ENCODE data around the gene TRAPPC12.

The TRAPPC12 gene

DNA sequence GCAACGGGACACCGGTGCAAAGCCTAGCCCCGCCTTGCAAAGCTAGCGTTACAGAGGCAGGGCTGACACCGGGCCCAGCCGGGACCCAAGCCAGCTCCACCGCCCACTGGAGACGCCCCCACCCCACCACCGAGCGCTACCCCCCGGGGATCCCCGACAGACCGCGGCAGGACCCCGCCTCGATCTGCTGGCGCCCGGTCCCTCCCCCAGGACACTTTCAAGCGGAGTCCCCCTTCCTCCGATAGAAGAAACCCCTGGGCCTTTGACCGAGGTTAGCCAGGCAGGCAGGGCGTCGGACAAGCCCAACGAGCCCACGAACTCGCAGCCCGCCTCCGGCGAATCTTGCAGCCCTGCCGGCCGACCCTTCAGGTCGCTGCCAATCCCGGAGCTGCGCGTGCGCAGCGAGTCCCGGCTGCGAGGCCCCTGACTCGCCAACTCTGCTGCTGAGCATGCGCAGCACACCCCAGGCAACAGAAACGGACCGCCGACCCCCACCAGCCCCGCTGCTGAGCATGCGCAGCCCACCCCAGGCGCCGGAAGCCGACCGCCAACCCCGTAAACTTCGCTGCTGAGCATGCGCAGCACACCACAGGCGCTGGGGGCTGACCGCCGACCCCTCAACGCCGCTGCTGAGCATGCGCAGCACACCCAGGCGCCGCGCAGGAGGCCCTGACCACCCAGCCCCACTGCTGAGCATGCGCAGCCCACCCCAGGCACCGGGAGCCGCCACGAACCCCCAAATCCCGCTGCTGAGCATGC is 139.2 kb downstream of the TRAPPC12 start:
- peak overlapping the region; percentile 96 for H3K27ac ChIP-seq (ENCODE audit: low read depth, low read length)
- peaks cover 31% of the 10 kb centered on the region in 2 donors for H3K4me1 ChIP-seq (ENCODE audit: control insufficient read depth in 1 of 2, insufficient read depth in 2 of 2, low read length in 2 of 2)
- H3K4me3 ChIP-seq (ENCODE audit: low read depth in 1 of 2, low read length in 2 of 2) = peak overlapping the region; percentile 86 to 90
- peaks cover 0 to 6% of the 10 kb centered on the region in 2 donors for H3K36me3 ChIP-seq (ENCODE audit: control insufficient read depth in 1 of 2, insufficient read depth in 2 of 2, low read length in 2 of 2)
- no peaks in the 10 kb centered on the region for H3K9me3 ChIP-seq (ENCODE audit: control insufficient read depth in 1 of 2, low read length in 2 of 2)
- no peaks in the 10 kb centered on the region for H3K27me3 ChIP-seq (ENCODE audit: control insufficient read depth in 1 of 2, insufficient read depth in 2 of 2, low read length in 2 of 2)
- peak overlapping the region; percentile 72 to 77 for H3K9ac ChIP-seq (ENCODE audit: low read depth in 1 of 2, low read length in 2 of 2)

DNA sequence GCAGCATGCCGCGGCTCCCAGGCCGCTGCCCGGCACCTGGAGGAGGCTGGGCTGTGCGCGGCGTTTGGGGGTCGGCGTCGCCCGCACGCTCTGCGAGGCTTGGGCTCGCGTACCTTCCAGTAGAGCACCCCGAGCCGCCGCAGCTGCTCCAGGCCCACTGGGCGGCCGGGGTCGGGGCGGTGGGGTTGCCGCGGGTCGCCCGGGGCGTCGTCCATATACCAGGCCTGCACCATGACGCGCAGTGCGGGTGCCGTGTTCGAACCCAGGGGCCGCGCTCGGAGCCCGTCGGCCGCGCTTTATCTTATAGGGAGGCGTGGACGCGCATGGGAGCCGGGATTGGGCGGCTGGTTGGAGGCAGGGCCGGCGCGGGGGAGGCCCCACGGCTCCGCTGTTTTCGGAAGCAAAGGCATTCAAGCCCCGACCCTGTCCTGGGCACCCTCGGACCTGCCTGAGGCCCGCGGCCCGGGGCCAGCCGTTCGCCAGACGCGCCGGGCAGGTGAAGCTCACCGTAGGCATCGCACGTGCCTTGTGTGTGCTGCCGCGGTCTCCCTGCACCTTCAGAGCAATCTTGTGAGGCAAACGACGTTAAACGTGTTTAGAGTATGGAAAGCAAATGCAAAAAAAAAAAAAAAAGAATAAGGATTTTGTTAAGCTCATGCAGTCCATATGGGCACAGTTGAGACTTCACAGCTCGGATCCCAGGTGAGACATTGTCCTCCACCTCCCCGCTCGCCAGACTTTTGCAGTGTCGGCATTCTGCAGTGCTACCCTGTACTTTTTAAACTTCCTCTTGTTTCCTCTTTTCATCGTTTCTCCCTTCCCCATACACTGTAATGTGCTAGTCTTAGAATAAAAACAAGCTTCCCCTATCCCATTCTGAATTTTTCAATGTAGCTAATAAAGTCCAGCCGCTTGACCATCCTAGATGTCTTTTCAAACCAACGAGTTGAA is 140.0 kb downstream of the TRAPPC12 start, which contains the start of gene ADI1:
TSS of gene ADI1 (minus strand) at position 277 of the 951 bp plus-strand sequence. CDS start at position 233, 44 bp downstream.
- Histone ChIP-seq H3K27ac (ENCODE audit: low read depth, low read length) (peak within 1 kb of the TSS; percentile 96), H3K27me3 (ENCODE audit: control insufficient read depth in 1 of 2, insufficient read depth in 2 of 2, low read length in 2 of 2) (no peaks in the 10 kb centered on the region), H3K36me3 (ENCODE audit: control insufficient read depth in 1 of 2, insufficient read depth in 2 of 2, low read length in 2 of 2) (peaks cover 0 to 6% of the 10 kb centered on the region in 2 donors), H3K9me3 (ENCODE audit: control insufficient read depth in 1 of 2, low read length in 2 of 2) (no peaks in the 10 kb centered on the region), H3K4me3 (ENCODE audit: low read depth in 1 of 2, low read length in 2 of 2) (peak within 1 kb of the TSS; percentile 86 to 90), H3K9ac (ENCODE audit: low read depth in 1 of 2, low read length in 2 of 2) (peak within 1 kb of the TSS; percentile 72 to 77), H3K4me1 (ENCODE audit: control insufficient read depth in 1 of 2, insufficient read depth in 2 of 2, low read length in 2 of 2) (peaks cover 37 to 39% of the 10 kb centered on the region in 2 donors)

DNA sequence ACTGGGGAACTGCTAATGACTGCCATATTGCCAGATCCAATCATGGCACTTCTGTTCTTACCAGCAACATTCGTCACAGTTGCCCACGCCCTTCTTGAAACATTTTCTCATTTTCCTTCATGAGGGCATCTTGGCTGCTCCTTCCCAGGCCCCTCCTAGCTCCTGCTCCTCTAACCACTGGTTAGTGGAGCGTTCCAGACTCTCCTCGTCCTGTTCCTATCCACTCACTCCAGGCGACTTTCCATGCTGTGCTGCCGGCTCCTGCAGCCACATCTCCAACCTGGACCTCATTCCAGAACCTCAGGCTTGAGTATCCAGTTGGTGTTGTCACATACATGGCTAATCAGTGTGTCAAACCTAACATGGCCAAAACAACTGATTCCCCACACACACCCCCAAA is 141.1 kb downstream of the TRAPPC12 start:
- no peak overlapping the region for H3K27ac ChIP-seq (ENCODE audit: low read depth, low read length)
- H3K4me1 ChIP-seq (ENCODE audit: control insufficient read depth in 1 of 2, insufficient read depth in 2 of 2, low read length in 2 of 2) = peaks cover 39 to 45% of the 10 kb centered on the region in 2 donors
- peak overlapping the region in 1 of 2 donors; percentile 86 for H3K4me3 ChIP-seq (ENCODE audit: low read depth in 1 of 2, low read length in 2 of 2)
- no peak overlapping the region for H3K9ac ChIP-seq (ENCODE audit: low read depth in 1 of 2, low read length in 2 of 2)
- H3K27me3 ChIP-seq (ENCODE audit: control insufficient read depth in 1 of 2, insufficient read depth in 2 of 2, low read length in 2 of 2) = no peaks in the 10 kb centered on the region
- no peaks in the 10 kb centered on the region for H3K9me3 ChIP-seq (ENCODE audit: control insufficient read depth in 1 of 2, low read length in 2 of 2)
- peaks cover 0 to 6% of the 10 kb centered on the region in 2 donors for H3K36me3 ChIP-seq (ENCODE audit: control insufficient read depth in 1 of 2, insufficient read depth in 2 of 2, low read length in 2 of 2)

DNA sequence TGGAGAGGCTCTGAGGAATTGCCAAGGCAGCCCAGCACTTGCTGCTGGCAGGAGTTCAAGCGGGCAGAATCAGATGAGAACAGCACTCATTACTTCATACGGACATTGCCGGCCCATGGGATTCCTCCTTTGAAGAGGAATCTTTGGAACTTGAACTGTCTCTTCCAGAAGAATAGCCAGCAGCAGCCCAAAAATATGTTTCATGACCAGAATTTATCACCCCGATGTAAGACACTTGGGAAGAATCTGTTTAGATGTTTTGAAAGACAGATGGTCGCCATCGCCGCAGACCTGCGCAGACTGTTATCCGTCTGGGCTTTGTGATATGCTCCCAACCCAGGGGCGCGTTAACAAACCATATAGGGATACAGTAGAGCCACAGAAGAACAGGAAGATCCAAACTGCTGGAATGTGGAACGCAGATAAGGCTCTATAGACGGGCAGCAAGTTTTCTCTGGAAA is 143.5 kb downstream of the TRAPPC12 start:
- Histone ChIP-seq H3K27me3 (ENCODE audit: control insufficient read depth in 1 of 2, insufficient read depth in 2 of 2, low read length in 2 of 2) (no peaks in the 10 kb centered on the region), H3K27ac (ENCODE audit: low read depth, low read length) (no peak overlapping the region), H3K36me3 (ENCODE audit: control insufficient read depth in 1 of 2, insufficient read depth in 2 of 2, low read length in 2 of 2) (peaks cover 0 to 3% of the 10 kb centered on the region in 2 donors), H3K4me1 (ENCODE audit: control insufficient read depth in 1 of 2, insufficient read depth in 2 of 2, low read length in 2 of 2) (peaks cover 38 to 43% of the 10 kb centered on the region in 2 donors), H3K9me3 (ENCODE audit: control insufficient read depth in 1 of 2, low read length in 2 of 2) (no peaks in the 10 kb centered on the region), H3K4me3 (ENCODE audit: low read depth in 1 of 2, low read length in 2 of 2) (peak overlapping the region; percentile 37), H3K9ac (ENCODE audit: low read depth in 1 of 2, low read length in 2 of 2) (no peak overlapping the region)

DNA sequence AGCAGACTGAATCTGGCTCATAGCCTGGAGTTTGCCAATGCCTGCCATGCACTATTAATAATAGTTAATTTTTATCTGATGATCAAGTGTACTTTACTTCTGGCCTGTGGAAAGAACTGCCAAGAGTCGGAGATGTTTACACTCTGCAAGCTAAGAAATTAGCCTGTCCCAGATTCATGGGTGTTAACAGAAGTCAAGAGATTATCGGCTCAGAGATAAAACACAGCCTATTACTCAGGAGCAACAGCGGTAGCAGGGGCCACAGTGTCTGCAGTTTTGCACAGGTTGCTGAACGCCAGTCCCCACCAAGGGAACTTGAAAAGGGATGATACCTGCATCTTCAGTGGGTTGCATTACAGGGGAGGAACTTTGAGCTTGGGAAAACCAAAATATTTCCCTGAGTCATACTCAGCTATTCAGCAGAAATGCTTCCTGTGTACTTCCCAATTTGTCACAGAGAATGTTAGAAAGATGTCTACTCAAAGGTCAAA is 144.1 kb downstream of the TRAPPC12 start:
- no peaks in the 10 kb centered on the region for H3K27me3 ChIP-seq (ENCODE audit: control insufficient read depth in 1 of 2, insufficient read depth in 2 of 2, low read length in 2 of 2)
- H3K9ac ChIP-seq (ENCODE audit: low read depth in 1 of 2, low read length in 2 of 2) = no peak overlapping the region
- H3K36me3 ChIP-seq (ENCODE audit: control insufficient read depth in 1 of 2, insufficient read depth in 2 of 2, low read length in 2 of 2) = peaks cover 0 to 3% of the 10 kb centered on the region in 2 donors
- H3K4me3 ChIP-seq (ENCODE audit: low read depth in 1 of 2, low read length in 2 of 2) = peak overlapping the region; percentile 37
- H3K27ac ChIP-seq (ENCODE audit: low read depth, low read length) = no peak overlapping the region
- H3K9me3 ChIP-seq (ENCODE audit: control insufficient read depth in 1 of 2, low read length in 2 of 2) = no peaks in the 10 kb centered on the region
- H3K4me1 ChIP-seq (ENCODE audit: control insufficient read depth in 1 of 2, insufficient read depth in 2 of 2, low read length in 2 of 2) = peaks cover 35 to 40% of the 10 kb centered on the region in 2 donors

DNA sequence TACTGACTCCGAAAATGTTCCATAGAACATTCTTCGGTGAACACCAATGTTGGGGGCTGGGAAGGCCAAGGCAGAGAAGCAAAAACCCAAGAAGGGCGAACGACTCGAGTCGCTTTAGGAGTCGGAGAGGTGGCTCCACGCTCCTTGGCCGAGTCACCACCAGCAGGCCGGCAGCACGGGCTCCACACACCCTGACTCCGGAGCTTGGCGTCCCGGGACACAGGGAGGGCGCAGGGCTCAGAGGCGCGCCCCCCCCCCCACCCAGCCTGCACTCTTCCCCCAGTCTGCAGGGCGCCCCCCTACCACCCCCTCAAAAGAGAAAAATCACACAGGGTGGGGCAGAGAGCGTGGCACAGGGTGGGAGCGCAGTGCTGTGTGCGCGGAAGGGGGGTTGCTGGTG is 147.4 kb downstream of the TRAPPC12 start:
- H3K9ac ChIP-seq (ENCODE audit: low read depth in 1 of 2, low read length in 2 of 2) = no peak overlapping the region
- H3K27me3 ChIP-seq (ENCODE audit: control insufficient read depth in 1 of 2, insufficient read depth in 2 of 2, low read length in 2 of 2) = no peaks in the 10 kb centered on the region
- H3K4me1 ChIP-seq (ENCODE audit: control insufficient read depth in 1 of 2, insufficient read depth in 2 of 2, low read length in 2 of 2) = peaks cover 20 to 28% of the 10 kb centered on the region in 2 donors
- H3K36me3 ChIP-seq (ENCODE audit: control insufficient read depth in 1 of 2, insufficient read depth in 2 of 2, low read length in 2 of 2) = peaks cover 0 to 3% of the 10 kb centered on the region in 2 donors
- H3K9me3 ChIP-seq (ENCODE audit: control insufficient read depth in 1 of 2, low read length in 2 of 2) = no peaks in the 10 kb centered on the region
- H3K4me3 ChIP-seq (ENCODE audit: low read depth in 1 of 2, low read length in 2 of 2) = no peak overlapping the region
- no peak overlapping the region for H3K27ac ChIP-seq (ENCODE audit: low read depth, low read length)

DNA sequence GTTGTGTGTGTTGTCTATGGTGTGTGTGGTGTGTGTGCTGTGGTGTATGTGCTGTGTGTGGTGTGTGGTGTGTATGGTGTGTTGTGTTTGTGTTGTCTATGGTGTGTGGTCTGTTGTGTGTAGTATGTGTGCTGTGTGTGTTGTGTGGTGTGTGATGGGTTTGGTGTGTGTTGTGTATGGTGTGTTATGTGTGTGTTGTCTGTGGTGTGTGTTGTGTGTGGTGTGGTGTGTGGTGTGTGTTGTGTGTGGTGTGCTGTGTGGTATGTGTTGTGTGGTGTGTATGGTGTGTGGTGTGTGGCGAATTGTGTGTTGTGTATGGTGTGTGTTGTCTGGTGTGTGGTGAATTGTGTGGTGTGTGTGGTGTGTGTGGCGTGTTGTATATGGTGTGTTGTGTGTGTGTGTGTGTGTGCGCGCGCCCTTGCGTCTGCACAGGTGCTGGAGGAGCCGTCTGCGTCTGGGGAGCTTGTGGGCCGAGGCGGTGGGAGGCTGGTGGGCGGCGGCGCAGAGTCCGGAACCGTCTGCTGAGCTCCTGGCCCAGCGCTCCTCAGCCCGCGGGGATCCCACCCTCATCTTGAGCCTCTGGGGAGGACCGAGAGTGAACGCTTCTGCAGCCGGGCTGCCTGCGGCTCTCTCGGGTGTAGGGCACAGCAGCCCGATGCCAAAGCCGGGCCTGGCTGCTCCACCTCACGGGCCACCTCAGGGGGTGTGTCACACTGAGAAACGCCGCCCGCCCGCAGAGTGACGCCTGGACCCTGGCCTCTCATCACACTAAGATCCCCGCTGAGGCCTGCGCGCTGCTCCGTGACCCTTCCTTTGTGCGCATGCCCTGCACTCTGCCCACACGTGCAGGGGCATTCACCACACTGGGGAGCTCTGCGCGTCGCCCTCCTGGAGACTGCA is 148.6 kb downstream of the TRAPPC12 start:
- peaks cover 0 to 3% of the 10 kb centered on the region in 2 donors for H3K36me3 ChIP-seq (ENCODE audit: control insufficient read depth in 1 of 2, insufficient read depth in 2 of 2, low read length in 2 of 2)
- H3K4me1 ChIP-seq (ENCODE audit: control insufficient read depth in 1 of 2, insufficient read depth in 2 of 2, low read length in 2 of 2) = peaks cover 12 to 19% of the 10 kb centered on the region in 2 donors
- H3K27me3 ChIP-seq (ENCODE audit: control insufficient read depth in 1 of 2, insufficient read depth in 2 of 2, low read length in 2 of 2) = no peaks in the 10 kb centered on the region
- no peak overlapping the region for H3K27ac ChIP-seq (ENCODE audit: low read depth, low read length)
- H3K9ac ChIP-seq (ENCODE audit: low read depth in 1 of 2, low read length in 2 of 2) = peak overlapping the region in 1 of 2 donors; percentile 6
- H3K4me3 ChIP-seq (ENCODE audit: low read depth in 1 of 2, low read length in 2 of 2) = no peak overlapping the region
- H3K9me3 ChIP-seq (ENCODE audit: control insufficient read depth in 1 of 2, low read length in 2 of 2) = no peaks in the 10 kb centered on the region
